Right hindlimb (tissue), 1 donor: ENCODE measurements around the gene HTATSF1.

Experiments
- DNase-seq: peaks from one replicate; pipeline ENCODE4 v3.0.0-alpha.2; 2018

HTATSF1 gene

GRCh38 chrX:136496764-136497555 is 432 bp upstream of the HTATSF1 start:
- DNase-seq = peak; percentile 90

- no peak for DNase-seq
Measured at GRCh38 chrX:136519069-136519468, 21.7 kb downstream of the HTATSF1 start.

- no peak for DNase-seq
Measured at GRCh38 chrX:136523770-136524169, 26.4 kb downstream of the HTATSF1 start.

- DNase-seq = peak; percentile 87
Measured at GRCh38 chrX:136525738-136526606, 28.6 kb downstream of the HTATSF1 start.

GRCh38 chrX:136528645-136529315 is 31.4 kb downstream of the HTATSF1 start:
- no peak for DNase-seq

GRCh38 chrX:136529795-136530194 is 32.4 kb downstream of the HTATSF1 start:
- DNase-seq = no peak

DNA sequence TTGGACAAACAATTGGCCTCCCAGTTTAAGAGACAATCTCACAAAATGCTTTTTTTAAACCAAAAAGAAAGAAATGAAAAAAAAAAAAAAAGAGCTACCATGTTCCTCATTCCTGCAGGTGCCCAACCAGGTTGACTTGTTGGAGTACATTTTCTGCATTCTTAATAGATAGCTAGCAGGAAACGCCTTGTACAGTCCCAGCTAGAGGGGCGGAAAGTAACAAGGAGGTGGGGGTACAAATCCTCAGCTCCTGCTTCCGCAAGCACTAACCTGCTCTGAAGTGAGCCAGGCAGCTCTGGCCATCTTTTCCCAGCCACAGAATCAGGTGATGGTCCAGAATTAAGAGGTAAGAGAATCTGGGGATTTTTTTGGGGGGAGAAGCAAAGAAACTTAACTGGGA is 34.6 kb downstream of the HTATSF1 start, which contains the start of gene VGLL1:
Gene VGLL1 (plus strand): TSS at position 265 of the 400 bp plus-strand sequence. CDS start 3,806 bp downstream, outside the sequence.
- DNase-seq = no peak

DNA sequence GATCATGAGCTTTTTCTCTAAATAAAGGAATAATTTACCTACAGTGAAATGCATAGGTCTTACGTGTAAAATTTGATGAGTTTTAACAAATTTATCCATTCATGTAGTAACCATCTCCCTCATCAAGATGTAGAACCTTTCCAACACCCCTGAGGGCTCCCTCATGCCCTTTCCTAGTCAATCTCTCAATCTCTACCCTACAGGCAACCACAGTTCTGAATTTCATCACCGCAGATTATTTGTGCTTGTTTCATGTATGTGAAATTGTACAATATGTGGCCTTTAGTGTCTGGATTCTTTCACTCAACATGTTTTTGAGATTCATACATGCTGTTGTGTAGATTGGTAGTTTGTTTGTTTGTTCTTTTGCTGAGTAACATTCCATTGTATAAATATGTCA is 36.7 kb downstream of the HTATSF1 start:
- no peak for DNase-seq

GRCh38 chrX:136538811-136539210 is 41.4 kb downstream of the HTATSF1 start:
- no peak for DNase-seq

GRCh38 chrX:136540226-136540625 is 42.8 kb downstream of the HTATSF1 start:
- DNase-seq = no peak

- no peak for DNase-seq
Measured at GRCh38 chrX:136541294-136541693, 43.9 kb downstream of the HTATSF1 start.

- no peak for DNase-seq
Measured at GRCh38 chrX:136542281-136542680, 44.9 kb downstream of the HTATSF1 start.

DNA sequence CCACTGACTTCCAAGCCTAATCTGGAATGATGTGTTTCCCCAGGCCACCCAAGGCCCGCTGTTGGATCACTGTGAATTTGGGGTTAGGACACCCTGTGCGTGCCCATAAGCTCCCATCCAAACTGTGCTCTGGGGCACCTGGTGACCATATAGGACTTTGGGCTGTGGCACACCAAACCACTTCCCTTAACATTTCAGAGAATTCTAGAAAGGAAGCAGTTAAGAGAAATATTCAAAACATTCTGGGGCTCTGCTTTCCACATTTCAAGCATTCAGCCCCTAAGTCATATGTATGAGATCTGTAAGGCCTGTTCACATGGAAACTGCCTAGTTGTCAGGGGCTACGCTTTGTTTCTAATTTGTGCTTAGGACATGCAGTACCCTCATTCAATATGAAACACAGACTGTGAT is 49.0 kb downstream of the HTATSF1 start:
- no peak for DNase-seq

DNA sequence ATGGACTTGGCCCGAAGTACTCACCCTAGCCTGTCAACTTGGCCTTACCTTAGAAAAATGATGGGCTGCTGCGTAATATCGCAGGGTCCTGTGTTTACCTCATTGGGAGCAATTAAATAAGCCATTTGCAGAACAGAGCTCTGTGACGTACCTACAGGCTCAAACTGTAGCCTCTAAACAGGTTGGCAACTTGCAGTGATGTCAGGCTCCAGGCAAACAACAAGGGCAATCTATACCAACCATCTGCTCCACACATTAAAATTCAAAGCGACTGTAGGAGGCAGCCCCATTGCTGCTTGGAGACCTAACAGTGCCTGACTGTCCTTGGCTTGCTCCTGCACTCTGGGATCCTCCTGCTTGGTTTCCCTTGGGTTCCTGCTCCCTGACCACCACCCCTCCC is 51.8 kb downstream of the HTATSF1 start:
- no peak for DNase-seq

GRCh38 chrX:136551410-136551809 is 54.0 kb downstream of the HTATSF1 start:
- DNase-seq = no peak

GRCh38 chrX:136555694-136556093 is 58.3 kb downstream of the HTATSF1 start:
- no peak for DNase-seq
